Prostate gland (tissue), 2 donors: ENCODE results near the gene MB21D2. TPM values are rescaled to one million over a fixed set of nuclear protein-coding genes. Genes with fewer than 3 reads are reported as not detected.

Experiments
- DNase-seq: peaks from one replicate; pipeline ENCODE4 v3.0.0-alpha.2; 2019; ENCODE audit warnings: low spot score
- H3K27ac ChIP-seq, 2 donors: fragments of 200-600 bp; sonication (generic); 2 replicates each; pipeline ENCODE4 v1.5.1; 2017 to 2019
- H3K27me3 ChIP-seq: fragments of 200-600 bp; sonication (generic); replicated peaks from 2 replicates; pipeline ENCODE4 v1.5.1; 2019; ENCODE audit not compliant: insufficient read depth
- H3K36me3 ChIP-seq, 2 donors: fragments of 200-600 bp; sonication (generic); 1 replicate in 1 of 2; 2 replicates in 1 of 2; pipeline versions ENCODE4 v1.5.1 to v1.8.1; 2017 to 2019
- H3K4me1 ChIP-seq: fragments of 200-600 bp; sonication (generic); replicated peaks from 2 replicates; pipeline ENCODE4 v1.5.1; 2019
- H3K4me3 ChIP-seq, 2 donors: fragments of 200-600 bp; sonication (generic); 2 replicates each; pipeline ENCODE4 v1.5.1; 2017 to 2019
- H3K9me3 ChIP-seq: fragments of 200-600 bp; sonication (generic); 2 replicates; pipeline ENCODE4 v1.5.1; 2017
- POLR2A ChIP-seq: fragments of 450-650 bp; IDR thresholded peaks from one replicate; pipeline ENCODE4 v1.6.1; 2016; ENCODE audit warnings: antibody characterized with exemption, mild to moderate bottlenecking
- POLR2AphosphoS5 ChIP-seq: sonication (generic); formaldehyde crosslinking; IDR thresholded peaks from one replicate; pipeline ENCODE4 v1.6.1; 2017; ENCODE audit warnings: antibody characterized with exemption
- WGBS: methylation state at CpG from one replicate; pipeline ENCODE4 v1.1.5; 2018; 5-methylcytosine and 5-hydroxymethylcytosine counted together
- intact Hi-C: fragments of 100-400 bp; cut with DNase I; formaldehyde crosslinking; loops from one replicate; pipeline ENCODE4 v1.14.2; 2022
- total RNA-seq, 2 donors: library from RNA; depleted of rRNA; stranded (reverse); fragments of >200 nt; gene quantifications; one replicate each; pipeline ENCODE4 v1.1.0, GENCODE V29; 2016
- TF ChIP-seq, protein P1 (sequence below), 4 experiments: fragments of 200-600 bp in 2 of 4; fragments of 450-650 bp in 2 of 4; sonication (generic) in 2 of 4; IDR thresholded peaks; 1 replicate in 3 of 4; 2 replicates in 1 of 4; pipeline ENCODE4 v1.5.1; 2016 to 2019; ENCODE audit warnings: antibody characterized with exemption in 4 of 4, mild to moderate bottlenecking in 2 of 4, moderate library complexity in 2 of 4

Gene MB21D2
- total RNA-seq, 2 donors from 2014 or later = 1.8 to 20.4 TPM

DNA sequence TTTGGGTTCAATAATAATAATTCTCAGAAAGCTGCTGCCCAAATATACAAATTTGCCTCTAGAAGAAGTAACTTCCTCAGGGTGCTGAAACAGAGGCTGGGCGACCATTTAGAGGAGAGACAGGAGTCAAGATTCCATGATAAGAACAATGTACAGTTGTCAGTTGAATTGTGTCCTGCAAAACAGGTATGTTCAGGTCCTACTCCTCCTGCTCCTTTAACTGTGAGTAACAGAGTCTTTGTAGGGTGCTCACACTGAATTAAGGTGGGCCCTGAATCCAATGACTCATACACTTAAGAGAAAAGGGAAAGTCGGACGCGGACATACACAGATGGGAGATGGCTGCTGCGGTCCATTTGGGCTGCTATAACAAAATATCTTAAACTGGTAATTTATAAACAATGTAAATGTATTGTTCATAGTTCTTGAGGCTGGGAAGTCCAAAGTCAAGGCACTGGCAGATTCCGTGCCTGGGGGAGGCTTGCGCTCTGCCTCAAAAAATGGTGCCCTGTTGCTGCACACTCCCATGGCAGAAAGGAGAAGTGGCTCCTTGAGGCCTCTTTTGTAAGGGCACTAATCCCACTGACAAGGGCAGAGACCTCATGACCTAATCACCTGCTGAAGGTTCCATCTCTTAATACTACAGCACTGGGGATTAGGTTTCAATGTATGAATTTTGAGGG is 55.1 kb downstream of the MB21D2 start:
- H3K4me3 ChIP-seq = no peak overlapping the region
- H3K36me3 ChIP-seq = no peaks in the 10 kb centered on the region
- no peaks in the 10 kb centered on the region for H3K4me1 ChIP-seq
- H3K27me3 ChIP-seq = no peaks in the 10 kb centered on the region
- no peak for DNase-seq
- H3K27ac ChIP-seq = no peak overlapping the region
- no peak for TF ChIP-seq POLR2AphosphoS5
- no peak for TF ChIP-seq POLR2A
- intact Hi-C loops = no loop called here
- 94% methylated on average over 7 of the region's 7 CpGs for WGBS
- no peaks in the 10 kb centered on the region for H3K9me3 ChIP-seq

GRCh38 chr3:192861972-192862371 is 55.7 kb downstream of the MB21D2 start:
- Histone ChIP-seq H3K9me3 (no peaks in the 10 kb centered on the region), H3K4me3 (no peak overlapping the region), H3K27me3 (no peaks in the 10 kb centered on the region), H3K36me3 (no peaks in the 10 kb centered on the region), H3K4me1 (no peaks in the 10 kb centered on the region), H3K27ac (no peak overlapping the region)
- TF ChIP-seq POLR2AphosphoS5 (no peak), POLR2A (no peak)
- TF ChIP-seq, protein P1, sequence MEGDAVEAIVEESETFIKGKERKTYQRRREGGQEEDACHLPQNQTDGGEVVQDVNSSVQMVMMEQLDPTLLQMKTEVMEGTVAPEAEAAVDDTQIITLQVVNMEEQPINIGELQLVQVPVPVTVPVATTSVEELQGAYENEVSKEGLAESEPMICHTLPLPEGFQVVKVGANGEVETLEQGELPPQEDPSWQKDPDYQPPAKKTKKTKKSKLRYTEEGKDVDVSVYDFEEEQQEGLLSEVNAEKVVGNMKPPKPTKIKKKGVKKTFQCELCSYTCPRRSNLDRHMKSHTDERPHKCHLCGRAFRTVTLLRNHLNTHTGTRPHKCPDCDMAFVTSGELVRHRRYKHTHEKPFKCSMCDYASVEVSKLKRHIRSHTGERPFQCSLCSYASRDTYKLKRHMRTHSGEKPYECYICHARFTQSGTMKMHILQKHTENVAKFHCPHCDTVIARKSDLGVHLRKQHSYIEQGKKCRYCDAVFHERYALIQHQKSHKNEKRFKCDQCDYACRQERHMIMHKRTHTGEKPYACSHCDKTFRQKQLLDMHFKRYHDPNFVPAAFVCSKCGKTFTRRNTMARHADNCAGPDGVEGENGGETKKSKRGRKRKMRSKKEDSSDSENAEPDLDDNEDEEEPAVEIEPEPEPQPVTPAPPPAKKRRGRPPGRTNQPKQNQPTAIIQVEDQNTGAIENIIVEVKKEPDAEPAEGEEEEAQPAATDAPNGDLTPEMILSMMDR (IDR thresholded peaks at IDR 0.05) = no peak
- WGBS = 73% methylated on average over 2 of the region's 2 CpGs
- intact Hi-C loops = no loop called here
- DNase-seq = no peak

DNA sequence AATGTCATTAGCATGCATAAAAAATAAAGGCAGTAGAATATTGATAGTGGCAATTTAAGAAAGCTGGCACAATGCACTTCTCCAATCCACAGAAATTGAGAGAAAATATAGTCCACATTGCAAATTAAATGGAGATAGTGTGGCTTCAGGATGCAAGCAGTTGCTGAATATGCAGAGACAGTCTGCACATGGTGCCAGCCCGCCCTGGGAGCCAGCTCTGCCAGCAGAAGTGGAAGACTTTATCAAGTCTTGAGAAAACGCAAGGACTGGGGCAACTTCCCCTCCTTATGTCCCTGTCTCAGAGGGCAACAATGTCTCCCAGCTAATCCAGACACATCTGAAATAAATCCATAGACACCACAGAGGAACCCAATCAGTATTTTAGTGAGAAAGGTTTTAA is 57.2 kb downstream of the MB21D2 start:
- intact Hi-C loops = no loop called here
- H3K36me3 ChIP-seq = no peaks in the 10 kb centered on the region
- H3K9me3 ChIP-seq = no peaks in the 10 kb centered on the region
- no peaks in the 10 kb centered on the region for H3K27me3 ChIP-seq
- no peak for DNase-seq
- no peak overlapping the region for H3K4me3 ChIP-seq
- H3K4me1 ChIP-seq = no peaks in the 10 kb centered on the region
- H3K27ac ChIP-seq = no peak overlapping the region
- TF ChIP-seq POLR2AphosphoS5 (no peak), POLR2A (no peak)
- TF ChIP-seq, protein P1 (IDR thresholded peaks at IDR 0.05) = no peak
- WGBS = 91% methylated on average over 2 of the region's 2 CpGs

GRCh38 chr3:192858849-192859585 is 58.6 kb downstream of the MB21D2 start:
- WGBS = 75% methylated on average over 9 of the region's 9 CpGs
- H3K4me3 ChIP-seq = no peak overlapping the region
- H3K27me3 ChIP-seq = no peaks in the 10 kb centered on the region
- no peaks in the 10 kb centered on the region for H3K36me3 ChIP-seq
- TF ChIP-seq, protein P1 (IDR thresholded peaks at IDR 0.05) = no peak
- no peak for TF ChIP-seq POLR2AphosphoS5
- no peak for TF ChIP-seq POLR2A
- H3K9me3 ChIP-seq = no peaks in the 10 kb centered on the region
- H3K4me1 ChIP-seq = no peaks in the 10 kb centered on the region
- DNase-seq = no peak
- intact Hi-C loops = no loop called here
- H3K27ac ChIP-seq = no peak overlapping the region

DNA sequence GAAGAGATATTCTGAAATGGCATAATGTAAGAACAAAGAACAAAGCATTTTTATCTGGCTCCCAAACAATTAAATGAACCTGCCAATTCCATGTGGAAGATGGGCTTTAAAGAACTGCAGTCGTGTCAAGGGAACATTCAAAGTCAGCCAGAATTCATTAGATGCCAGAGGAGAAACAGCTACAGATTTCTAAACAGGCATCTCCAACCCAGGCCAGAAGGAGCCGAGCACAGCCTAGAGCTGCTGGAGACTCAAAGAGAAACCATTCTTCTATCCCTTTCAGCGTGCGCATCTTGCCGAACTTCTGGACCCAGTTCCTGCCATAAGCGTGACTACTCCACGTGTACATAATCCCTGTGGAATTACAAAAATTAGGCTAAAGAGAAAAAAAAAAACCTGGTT is 60.4 kb downstream of the MB21D2 start:
- no peak for DNase-seq

More for the DNA sequence above, 60.4 kb downstream of the MB21D2 start:
- no peaks in the 10 kb centered on the region for H3K4me1 ChIP-seq
- H3K9me3 ChIP-seq = no peaks in the 10 kb centered on the region
- H3K4me3 ChIP-seq = no peak overlapping the region
- no peak overlapping the region for H3K27ac ChIP-seq
- WGBS = 76% methylated on average over 7 of the region's 7 CpGs
- intact Hi-C loops = no loop called here
- TF ChIP-seq POLR2A (no peak), POLR2AphosphoS5 (no peak)
- TF ChIP-seq, protein P1 (IDR thresholded peaks at IDR 0.05) = no peak
- no peaks in the 10 kb centered on the region for H3K27me3 ChIP-seq
- H3K36me3 ChIP-seq = no peaks in the 10 kb centered on the region
